GM21528 (cell line): ENCODE measurements around the gene BABAM2.

Experiments used
- ATAC-seq: cut with Tn5 transposase; IDR thresholded peaks from one replicate; pipeline ENCODE4 v1.9.1; 2021; ENCODE audit warnings: mild to moderate bottlenecking, moderate library complexity; ENCODE audit not compliant: unreplicated experiment, low FRiP score

Gene BABAM2

GRCh38 chr2:28178946-28179345 is 288.4 kb downstream of the BABAM2 start:
- no peak for ATAC-seq

GRCh38 chr2:28181801-28182200 is 291.3 kb downstream of the BABAM2 start:
- ATAC-seq: no peak

- ATAC-seq: no peak
Measured at GRCh38 chr2:28182348-28182747, 291.8 kb downstream of the BABAM2 start.

- ATAC-seq: no peak
Measured at GRCh38 chr2:28185153-28185552, 294.6 kb downstream of the BABAM2 start.

GRCh38 chr2:28185891-28186290 is 295.4 kb downstream of the BABAM2 start:
- no peak for ATAC-seq

GRCh38 chr2:28187186-28187585 is 296.7 kb downstream of the BABAM2 start:
- no peak for ATAC-seq

GRCh38 chr2:28188436-28188835 is 297.9 kb downstream of the BABAM2 start:
- no peak for ATAC-seq

- no peak for ATAC-seq
Measured at GRCh38 chr2:28193630-28194403, 303.3 kb downstream of the BABAM2 start.

- ATAC-seq: no peak
Measured at GRCh38 chr2:28199995-28200679, 309.6 kb downstream of the BABAM2 start.

- ATAC-seq: no peak
Measured at GRCh38 chr2:28201671-28202180, 311.2 kb downstream of the BABAM2 start.

GRCh38 chr2:28202719-28203118 is 312.2 kb downstream of the BABAM2 start:
- ATAC-seq: no peak

- ATAC-seq: no peak
Measured at GRCh38 chr2:28206762-28207161, 316.2 kb downstream of the BABAM2 start.

- ATAC-seq: no peak
Measured at GRCh38 chr2:28209261-28209691, 318.7 kb downstream of the BABAM2 start.

- no peak for ATAC-seq
Measured at GRCh38 chr2:28209864-28210263, 319.3 kb downstream of the BABAM2 start.

GRCh38 chr2:28210535-28210934 is 320.0 kb downstream of the BABAM2 start:
- no peak for ATAC-seq

GRCh38 chr2:28216331-28216730 is 325.8 kb downstream of the BABAM2 start:
- no peak for ATAC-seq

- no peak for ATAC-seq
Measured at GRCh38 chr2:28217042-28217740, 326.7 kb downstream of the BABAM2 start.

GRCh38 chr2:28219138-28219537 is 328.6 kb downstream of the BABAM2 start:
- no peak for ATAC-seq

GRCh38 chr2:28219758-28220368 is 329.3 kb downstream of the BABAM2 start:
- ATAC-seq: no peak

- no peak for ATAC-seq
Measured at GRCh38 chr2:28224648-28225472, 334.3 kb downstream of the BABAM2 start.
